NCI-H1436 treated with DMSO at 0.1 percent for 48 hours (cell line): ENCODE measurements around the gene SEMA6A.
"Not testable (repeated sequence)": the region's sequence is repeated elsewhere in the genome, so short reads cannot be mapped to it uniquely, and the experiment has no call there.

Experiments used
- DNase-seq: peaks from one replicate; lab custom pipeline; 2025; lab: John Stamatoyannopoulos, UW

Gene SEMA6A

GRCh38 chr5:116546033-116546742, 28.4 kb downstream of the SEMA6A start:
- DNase-seq, result no peak

DNA sequence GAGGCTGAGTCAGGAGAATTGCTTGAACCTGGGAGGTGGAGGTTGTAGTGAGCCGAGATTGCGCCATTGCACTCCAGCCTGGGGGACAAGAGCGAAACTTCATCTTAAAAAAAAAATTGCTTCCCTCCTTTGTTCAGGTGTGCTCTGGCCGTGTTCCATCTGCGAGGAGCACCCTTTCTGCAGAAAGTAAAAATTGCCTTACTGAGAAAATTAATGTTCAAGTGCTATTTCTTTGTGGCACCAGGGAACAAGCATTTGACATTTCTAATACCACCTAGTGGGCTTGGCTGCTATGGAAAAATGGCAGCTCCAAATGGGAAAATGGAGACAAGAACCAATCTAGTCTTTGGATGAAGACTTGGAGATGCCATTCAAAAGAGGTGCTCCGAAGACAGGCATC, 29.2 kb downstream of the SEMA6A start:
- not testable (repeated sequence) for DNase-seq

DNA sequence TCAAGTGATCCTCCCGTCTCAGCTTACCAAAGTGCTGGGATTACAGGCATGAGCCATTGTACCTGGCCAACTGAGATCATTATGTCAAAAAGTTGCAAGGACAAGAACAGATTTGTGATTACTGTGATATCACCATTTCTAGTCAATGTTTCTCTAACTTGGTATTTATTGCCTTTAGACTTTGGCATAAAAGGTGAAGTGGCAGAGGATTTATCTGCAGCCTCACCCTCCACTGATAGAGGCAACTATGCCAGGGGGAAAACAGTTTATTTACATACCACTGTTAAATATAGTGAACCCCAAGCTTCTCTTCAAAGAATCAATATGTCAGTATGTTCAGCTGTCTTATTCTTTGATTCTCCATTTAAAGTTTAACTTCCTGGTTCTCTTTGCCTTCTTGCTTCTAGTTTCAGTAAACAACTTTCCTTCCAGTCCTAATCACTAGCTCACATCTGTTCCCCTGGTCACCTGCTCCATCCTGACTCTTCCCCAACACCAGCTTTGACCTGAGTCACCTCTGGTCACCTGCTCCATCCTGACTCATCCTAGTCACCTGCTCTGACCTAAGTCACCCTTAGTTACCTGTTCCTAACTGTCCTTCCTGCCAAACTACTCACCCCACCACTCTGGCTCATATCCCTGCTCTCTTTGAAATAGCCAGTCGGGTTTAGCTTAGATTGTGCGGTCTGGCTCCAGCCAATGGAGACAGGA, 29.9 kb downstream of the SEMA6A start:
- DNase-seq, result no peak

- no peak for DNase-seq
Observed at GRCh38 chr5:116543501-116543900, 31.1 kb downstream of the SEMA6A start.

- no peak for DNase-seq
Observed at GRCh38 chr5:116542619-116543018, 32.0 kb downstream of the SEMA6A start.

GRCh38 chr5:116539222-116539621, 35.4 kb downstream of the SEMA6A start:
- no peak for DNase-seq

DNA sequence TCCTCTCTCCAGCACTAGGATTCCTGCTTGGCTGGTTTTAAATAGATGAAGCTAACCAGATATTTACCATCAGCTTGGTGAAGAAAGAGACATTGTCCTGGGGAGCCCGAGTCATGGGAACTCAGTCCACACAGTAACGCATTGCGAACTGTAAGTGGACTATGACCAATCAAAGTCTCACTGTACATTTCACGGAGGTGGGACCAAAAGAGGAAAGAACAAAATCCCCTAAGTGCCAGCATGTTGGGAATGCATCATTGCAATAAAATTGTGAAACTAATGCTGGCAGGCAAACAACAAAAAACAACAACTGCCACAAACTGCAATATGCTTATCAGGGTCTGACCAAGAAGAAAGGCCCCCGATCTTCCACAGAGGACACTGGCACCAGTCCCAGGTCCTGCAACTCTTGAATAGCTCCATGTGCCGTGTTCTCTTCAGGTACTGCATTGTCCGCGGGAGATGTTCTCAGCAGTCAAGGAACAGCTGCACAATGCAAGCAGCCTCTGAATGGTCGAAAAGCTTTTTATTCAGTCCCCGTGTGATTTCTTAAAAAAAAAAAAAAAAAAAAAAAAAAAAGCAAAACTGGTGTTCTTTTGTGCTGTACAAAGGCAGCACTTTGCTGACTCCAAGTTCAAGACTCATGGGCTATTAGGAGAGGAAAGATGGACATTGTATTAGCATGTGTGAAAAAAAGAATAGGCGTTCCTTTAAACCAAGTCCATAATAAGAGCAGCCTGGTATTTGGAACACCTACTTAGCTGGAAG, 38.1 kb downstream of the SEMA6A start:
- DNase-seq, result no peak

- DNase-seq, result no peak
Observed at GRCh38 chr5:116534964-116535651, 39.5 kb downstream of the SEMA6A start.

DNA sequence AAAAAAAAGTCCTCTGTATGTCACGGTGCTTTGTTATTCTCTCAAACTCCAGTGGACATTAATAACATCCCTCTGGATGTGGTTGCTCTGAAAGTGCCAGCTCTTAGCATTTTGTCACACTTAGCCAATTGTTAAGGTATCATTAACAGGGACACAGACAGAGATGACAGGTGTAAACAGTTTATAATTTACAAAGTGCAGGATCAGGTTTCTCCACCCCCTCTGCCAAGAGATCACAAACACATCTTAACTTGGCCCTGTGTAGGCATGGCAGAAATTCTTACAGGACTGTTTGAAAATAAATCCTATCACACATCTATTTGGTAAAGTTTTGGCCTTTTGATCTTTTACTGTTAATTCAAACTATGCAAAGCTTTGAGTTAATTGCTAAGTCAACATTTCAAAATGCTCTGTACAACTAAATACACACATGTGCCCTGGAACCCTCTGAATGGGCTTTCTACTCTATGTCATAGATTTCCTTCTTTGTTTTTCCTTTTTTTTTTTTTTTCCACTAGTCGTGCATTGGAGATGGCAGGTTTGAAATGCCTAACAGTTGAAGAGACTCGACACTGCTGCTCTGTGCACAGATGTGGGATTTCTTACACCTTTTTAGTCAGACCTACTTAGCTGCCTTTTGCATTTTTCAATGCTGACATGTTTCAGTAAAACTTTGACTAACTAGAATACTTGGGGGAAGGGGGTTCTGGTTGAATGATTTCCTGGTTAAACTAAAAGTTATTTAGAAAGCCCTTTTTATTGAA, 41.7 kb downstream of the SEMA6A start:
- DNase-seq, result peak; percentile 38

DNA sequence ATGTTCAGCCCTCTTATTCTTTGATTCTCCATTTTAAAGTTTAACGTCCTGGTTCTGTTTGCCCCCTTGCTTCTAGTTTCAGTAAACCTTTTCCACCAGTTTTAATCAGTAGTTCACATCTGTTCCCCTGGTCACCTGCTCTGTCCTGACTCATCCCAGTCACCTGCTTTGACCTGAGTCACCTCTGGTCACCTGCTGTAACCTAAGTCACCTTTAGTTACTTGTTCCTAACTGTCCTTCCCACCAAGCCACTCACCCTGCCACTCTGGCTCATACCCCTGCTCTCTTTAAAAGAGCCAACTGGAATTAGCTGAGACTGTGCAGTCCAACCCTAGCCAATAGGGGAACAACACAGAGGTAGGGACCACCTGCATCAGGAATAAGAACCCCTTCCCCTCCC, 43.0 kb downstream of the SEMA6A start:
- no peak for DNase-seq

- DNase-seq, result no peak
Observed at GRCh38 chr5:116531117-116531516, 43.5 kb downstream of the SEMA6A start.

GRCh38 chr5:116530276-116530675, 44.3 kb downstream of the SEMA6A start:
- DNase-seq, result no peak

DNA sequence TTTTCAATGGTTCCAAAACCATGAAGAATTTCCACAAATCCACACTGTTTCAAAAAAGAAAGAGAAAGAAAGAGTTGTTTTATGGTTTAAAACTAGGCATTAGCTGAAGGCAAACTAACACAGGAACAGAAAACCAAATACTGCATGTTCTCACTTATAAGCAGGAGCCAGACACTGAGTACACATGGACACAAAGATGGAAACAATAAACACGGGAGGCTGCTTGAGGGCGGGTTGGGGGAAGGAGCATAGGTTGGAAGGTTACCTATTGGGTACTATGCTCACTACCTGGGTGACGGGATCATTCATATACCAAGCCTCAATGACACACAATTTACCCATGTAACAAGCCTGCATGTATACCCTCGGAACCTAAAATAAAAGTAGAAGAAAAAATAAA, 45.0 kb downstream of the SEMA6A start:
- DNase-seq, result no peak

GRCh38 chr5:116528519-116529234, 45.9 kb downstream of the SEMA6A start:
- DNase-seq, result no peak

- no peak for DNase-seq
Observed at GRCh38 chr5:116527582-116527981, 47.0 kb downstream of the SEMA6A start.

GRCh38 chr5:116525674-116526073, 48.9 kb downstream of the SEMA6A start:
- DNase-seq, result no peak

DNA sequence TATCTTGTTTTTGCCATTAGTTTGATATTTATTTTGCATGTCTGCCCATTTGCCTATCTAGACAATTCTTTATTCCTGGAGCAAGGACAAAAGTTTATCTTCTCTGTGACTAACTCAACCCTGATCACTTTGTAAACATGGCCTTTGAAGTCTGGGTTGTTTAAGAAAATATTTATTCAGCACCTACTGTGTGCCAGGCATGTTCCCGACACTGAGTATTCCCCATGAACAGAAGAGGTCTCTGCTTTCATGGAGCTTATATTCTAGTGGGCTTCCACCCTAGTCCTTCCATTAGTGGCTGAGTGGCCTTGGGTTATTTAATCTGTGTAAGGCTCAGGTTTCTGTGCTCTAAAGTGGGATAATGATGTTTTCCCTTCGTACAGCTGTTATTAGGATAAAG, 49.7 kb downstream of the SEMA6A start:
- DNase-seq, result no peak

- no peak for DNase-seq
Observed at GRCh38 chr5:116524051-116524904, 50.3 kb downstream of the SEMA6A start.

DNA sequence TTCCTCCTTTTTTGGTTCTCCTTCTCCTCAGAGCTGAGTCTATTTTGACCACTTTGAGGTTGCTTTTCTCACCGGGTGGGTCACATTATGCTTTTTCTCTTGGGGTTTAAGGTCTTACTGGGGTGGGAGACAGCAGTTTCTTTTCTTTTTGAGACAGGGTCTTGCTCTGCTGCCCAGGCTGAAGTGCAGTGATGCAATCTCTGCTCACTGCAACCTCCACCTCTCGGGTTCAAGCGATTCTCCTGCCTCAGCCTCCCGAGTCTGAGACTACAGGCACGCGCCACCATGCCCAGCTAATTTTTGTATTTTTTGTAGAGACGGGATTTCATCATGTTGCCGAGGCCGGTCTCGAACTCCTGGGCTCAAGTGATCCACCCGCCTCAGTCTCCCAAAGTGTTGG, 51.4 kb downstream of the SEMA6A start:
- DNase-seq, result not testable (repeated sequence)
